Fibroblast of mammary gland (primary cell): ENCODE measurements around the gene INHBB.

Experiments
- DNase-seq: peaks from one replicate; pipeline ENCODE4 v3.0.0-alpha.2; 2010; ENCODE audit warnings: low read depth
- H3K4me3 ChIP-seq: 2 replicates; pipeline ENCODE4 v1.5.1; 2011; ENCODE audit warnings: low read depth, mild to moderate bottlenecking, low read length, moderate library complexity; ENCODE audit not compliant: control insufficient read depth
- CTCF ChIP-seq: conservative IDR thresholded peaks from 2 replicates; pipeline ENCODE4 v1.5.1; 2011; ENCODE audit warnings: low read depth, low read length, inconsistent platforms; ENCODE audit not compliant: control insufficient read depth, insufficient read depth

INHBB gene

GRCh38 chr2:120383191-120383590, 37.3 kb downstream of the INHBB start:
- no peak for TF ChIP-seq CTCF
- no peak for DNase-seq
- H3K4me3 ChIP-seq, result no peak overlapping the region

- no peak overlapping the region for H3K4me3 ChIP-seq
- DNase-seq, result no peak
- no peak for TF ChIP-seq CTCF
Measured at GRCh38 chr2:120383631-120384340, 37.9 kb downstream of the INHBB start.

GRCh38 chr2:120384486-120385354, 38.8 kb downstream of the INHBB start:
- no peak overlapping the region for H3K4me3 ChIP-seq
- no peak for DNase-seq
- no peak for TF ChIP-seq CTCF

- DNase-seq, result no peak
- TF ChIP-seq CTCF, result no peak
- H3K4me3 ChIP-seq, result no peak overlapping the region
Measured at GRCh38 chr2:120385355-120386127, 39.6 kb downstream of the INHBB start.

- DNase-seq, result no peak
- no peak for TF ChIP-seq CTCF
- no peak overlapping the region for H3K4me3 ChIP-seq
Measured at GRCh38 chr2:120388222-120389035, 42.5 kb downstream of the INHBB start.

DNA sequence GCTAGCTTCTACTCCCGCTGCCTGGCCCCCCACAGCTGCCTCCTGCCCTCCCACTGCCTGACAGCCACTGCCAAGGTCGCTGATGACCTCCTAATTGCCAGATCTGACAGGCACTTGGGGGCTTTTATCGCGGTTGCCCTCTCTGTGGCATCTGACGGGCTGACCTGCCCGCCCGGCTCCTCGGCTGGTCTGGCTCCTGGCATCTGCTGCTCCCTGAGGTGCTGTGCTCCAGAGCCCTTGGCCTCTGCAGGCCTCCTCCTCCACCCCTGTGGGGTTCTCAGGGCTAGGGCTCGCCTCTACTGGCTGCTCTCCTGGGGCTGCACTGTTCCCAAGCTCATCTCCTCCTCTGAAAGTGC, 43.1 kb downstream of the INHBB start:
- DNase-seq, result no peak
- TF ChIP-seq CTCF, result no peak
- H3K4me3 ChIP-seq, result no peak overlapping the region
